ENCODE results near the gene TNFRSF9. TPM values are rescaled to one million over a fixed set of nuclear protein-coding genes. Genes with fewer than 3 reads are reported as not detected.

Gene TNFRSF9
- total and polyA plus RNA-seq, 2 of the 8 experiments (the other 6 are each of a cell fraction or from before 2014, with no cell fraction given) = not detected

DNA sequence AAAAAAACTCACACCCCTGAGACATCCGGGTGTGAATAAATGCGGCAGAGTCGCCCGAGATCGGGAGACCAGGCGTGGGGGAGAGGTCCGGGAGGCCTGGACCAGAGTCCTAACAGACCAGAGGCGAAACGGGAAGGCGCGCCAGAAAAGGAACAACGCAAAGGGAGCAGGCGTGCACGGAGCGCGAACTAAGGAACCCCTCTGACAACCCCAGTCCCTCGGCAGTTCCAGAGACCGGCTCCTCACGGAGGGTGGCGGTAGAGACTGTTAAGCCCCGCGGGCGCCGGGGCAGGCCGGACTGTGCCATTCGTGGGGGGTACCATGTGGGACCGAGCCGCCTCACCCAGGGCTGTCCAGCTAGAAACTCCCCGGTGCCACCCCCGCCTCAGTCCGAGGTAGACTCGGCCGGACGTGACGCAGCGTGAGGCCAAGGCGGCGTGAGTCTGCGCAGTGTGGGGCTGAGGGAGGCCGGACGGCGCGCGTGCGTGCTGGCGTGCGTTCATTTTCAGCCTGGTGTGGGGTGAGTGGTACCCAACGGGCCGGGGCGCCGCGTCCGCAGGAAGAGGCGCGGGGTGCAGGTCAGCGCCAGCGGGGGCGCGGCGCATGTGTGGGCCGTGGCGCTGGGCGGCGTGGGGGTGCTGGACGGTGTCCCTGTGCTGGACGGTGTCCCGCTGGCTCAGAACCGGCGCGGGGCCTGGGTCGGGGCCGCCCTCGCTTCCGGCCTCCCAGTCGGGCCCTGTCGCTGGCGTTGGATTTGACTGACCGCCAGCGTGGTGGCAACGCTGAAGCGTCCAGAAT lies 20.8 kb upstream of the TNFRSF9 start, which contains the start of gene PARK7 (continued):
- TF ChIP-seq, protein P1, sequence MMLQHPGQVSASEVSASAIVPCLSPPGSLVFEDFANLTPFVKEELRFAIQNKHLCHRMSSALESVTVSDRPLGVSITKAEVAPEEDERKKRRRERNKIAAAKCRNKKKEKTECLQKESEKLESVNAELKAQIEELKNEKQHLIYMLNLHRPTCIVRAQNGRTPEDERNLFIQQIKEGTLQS (IDR thresholded peaks at IDR 0.05; ENCODE audit: insufficient read depth, low read depth, low read length) = no peak
- TF ChIP-seq SIN3A (conservative IDR thresholded peaks at IDR 0.05 in 1 of 2, IDR thresholded peaks at IDR 0.05 in 1 of 2; ENCODE audit: low read depth in 1 of 2, low read length in 2 of 2) (peak; percentile 56 to 76; a peak in 2 of 4 replicates), TAF1 (IDR thresholded peaks at IDR 0.05; ENCODE audit: low read depth, low read length) (peak; percentile 94), SRF (IDR thresholded peaks at IDR 0.05; ENCODE audit: low read depth, low read length) (no peak)

All from H1 (cell line).